GM19397 (cell line): Measurements from ENCODE around the gene TDRD3.

Experiments
- ATAC-seq: cut with Tn5 transposase; IDR thresholded peaks from one replicate; pipeline ENCODE4 v1.9.1; 2021; ENCODE audit warnings: mild to moderate bottlenecking, moderate library complexity; ENCODE audit not compliant: unreplicated experiment

TDRD3 gene

GRCh38 chr13:60448907-60449510, 52.0 kb downstream of the TDRD3 start:
- ATAC-seq: peak; percentile 66

- no peak for ATAC-seq
These were observed 56.5 kb downstream of the TDRD3 start for GRCh38 chr13:60453490-60453889.

DNA sequence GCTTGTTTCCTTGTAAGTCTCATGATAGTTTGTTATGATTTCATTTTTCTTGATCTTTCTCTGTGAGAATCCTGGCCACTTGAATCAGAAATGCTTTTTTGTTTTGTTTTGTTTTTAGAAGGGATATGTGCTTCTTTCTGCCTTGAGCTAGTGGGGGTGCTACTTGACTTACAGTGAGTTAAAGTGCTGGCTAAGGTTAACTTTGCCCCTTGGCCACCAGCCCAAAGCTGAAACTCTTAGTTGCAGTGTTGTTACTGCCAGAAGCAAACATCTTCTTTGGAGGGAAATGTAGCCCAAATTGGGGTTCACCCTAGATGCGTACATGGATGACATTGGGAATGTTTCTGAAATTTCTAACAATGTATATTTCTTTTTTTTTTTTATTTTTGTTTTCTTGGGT, 57.4 kb downstream of the TDRD3 start:
- no peak for ATAC-seq

DNA sequence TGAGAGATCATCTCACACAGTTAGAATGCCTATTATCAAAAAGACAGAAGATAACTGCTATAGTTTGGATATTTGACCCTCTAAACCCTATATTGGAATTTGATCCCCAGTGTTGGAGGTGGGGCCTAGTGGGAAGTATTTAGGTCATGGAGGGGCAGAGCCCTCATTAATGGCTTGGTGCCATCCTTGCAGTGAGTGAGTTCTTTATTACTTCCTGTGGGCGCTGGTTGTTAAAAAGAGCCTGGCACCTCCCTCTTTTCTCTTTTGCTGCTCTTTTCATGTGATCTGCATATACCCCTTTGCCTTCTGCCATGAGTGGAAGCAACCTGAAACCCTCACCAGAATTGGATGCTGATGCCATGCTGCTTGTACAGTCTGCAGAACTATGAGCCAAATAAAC, 66.8 kb downstream of the TDRD3 start:
- ATAC-seq: no peak

DNA sequence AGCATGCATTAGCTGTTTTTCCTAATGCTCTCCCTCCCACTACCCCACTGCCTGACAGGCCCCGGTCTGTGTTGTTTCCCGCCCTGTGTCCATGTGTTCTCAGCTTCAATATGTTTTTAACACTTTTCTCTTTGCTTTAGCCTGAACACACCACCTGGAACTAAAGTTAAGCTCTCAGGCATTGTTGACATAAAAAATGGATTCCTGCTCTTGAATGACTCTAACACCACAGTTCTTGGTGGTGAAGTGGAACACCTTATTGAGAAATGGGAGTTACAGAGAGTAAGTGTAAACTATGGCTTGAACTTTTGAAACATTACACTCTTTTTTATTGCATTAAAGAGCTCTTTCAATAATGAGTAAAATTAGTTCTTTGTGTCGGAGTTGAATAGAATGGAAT, 70.1 kb downstream of the TDRD3 start:
- ATAC-seq: no peak

GRCh38 chr13:60479273-60479672, 82.3 kb downstream of the TDRD3 start:
- no peak for ATAC-seq

DNA sequence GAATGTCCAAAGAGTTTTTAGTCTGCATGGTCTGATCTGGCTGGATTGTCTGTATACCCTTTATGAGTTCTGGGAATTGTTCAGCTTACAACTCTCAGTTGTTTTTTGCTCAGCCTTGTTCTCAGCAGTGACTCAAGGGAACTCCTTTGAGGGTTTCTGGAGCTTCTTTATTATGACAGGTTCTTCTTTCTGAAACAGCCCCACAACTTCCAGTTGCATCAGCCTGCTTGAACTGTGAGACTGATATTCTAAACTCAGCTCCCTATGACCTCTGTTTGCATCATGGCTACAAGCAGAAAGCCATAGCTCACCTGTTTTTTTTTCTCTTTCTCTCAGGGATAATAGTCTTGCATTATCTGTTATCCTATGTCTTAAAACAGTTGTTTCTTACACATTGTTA, 85.0 kb downstream of the TDRD3 start:
- ATAC-seq: no peak

DNA sequence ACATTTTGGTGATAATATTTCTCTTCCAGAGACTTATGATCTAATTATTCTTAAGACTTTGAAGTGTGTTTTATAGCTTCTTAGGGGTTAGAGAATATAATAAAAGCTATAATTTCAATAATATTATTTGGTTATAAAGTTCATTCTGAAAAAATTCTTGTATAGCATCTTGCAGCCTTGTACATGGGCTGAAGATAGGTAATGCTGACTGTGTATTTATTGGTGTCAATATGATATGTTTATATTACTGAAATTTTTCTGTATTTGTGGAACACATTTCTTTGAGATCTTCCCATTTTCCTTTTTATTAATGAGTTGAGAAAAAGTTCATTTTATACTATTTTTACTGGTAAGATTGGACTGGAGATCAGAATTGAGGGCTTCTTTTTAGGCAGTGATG, 87.8 kb downstream of the TDRD3 start:
- ATAC-seq: no peak

DNA sequence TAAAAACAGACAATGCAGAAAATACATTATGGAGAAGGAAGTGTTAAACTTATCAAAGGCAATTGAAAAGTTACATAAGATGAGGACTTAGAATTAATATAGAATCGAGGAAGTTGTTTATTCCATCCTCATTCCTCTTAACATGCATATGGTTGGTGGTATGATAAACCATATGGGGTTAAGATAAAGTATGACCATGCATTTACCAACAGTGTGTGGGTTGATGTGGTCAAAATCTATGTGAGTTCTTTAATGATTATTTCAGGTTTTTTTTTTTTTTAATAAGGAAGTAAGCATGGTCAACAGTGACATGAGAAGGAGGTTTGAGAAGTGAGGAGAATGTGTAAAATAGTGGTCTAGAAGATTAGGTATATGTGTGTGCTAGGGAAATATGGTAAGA, 94.5 kb downstream of the TDRD3 start:
- no peak for ATAC-seq

GRCh38 chr13:60492187-60492586, 95.2 kb downstream of the TDRD3 start:
- no peak for ATAC-seq

DNA sequence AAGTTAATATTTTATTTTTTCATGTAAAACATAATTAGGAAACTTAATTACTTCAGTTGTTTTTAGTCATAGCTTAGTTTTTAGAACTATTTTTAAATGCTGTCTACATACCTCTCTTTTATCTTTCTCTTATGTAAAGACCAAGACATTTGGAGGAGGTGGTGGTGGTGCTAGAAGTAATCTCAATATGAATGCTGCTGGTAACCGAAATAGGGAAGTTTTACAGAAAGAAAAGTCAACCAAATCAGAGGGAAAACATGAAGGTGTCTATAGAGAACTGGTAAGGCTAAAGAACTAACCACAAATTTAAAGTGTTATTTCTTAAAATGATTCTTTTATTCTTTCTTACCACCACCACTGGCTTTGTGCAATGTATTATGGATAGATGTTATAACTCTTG, 97.3 kb downstream of the TDRD3 start:
- ATAC-seq: no peak

DNA sequence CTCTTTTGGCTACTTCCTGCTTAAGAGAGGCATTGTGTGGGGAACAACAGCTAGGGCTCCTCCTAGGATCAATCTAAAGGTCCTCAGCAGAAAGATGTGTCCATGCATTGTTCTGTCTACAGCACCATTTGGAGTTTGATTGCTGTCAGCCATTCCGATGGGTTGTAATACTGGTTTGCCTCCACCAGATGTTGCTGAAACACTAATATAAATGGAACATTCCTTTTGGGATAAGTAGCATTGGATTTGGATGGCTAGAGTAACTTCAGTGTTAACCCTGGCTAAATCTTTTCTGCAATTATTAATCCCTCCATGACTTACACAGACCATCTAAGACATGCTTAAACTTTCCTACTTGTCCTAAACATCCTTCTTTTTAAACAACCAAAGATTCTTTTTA, 104.2 kb downstream of the TDRD3 start:
- ATAC-seq: no peak

GRCh38 chr13:60509601-60510386, 112.8 kb downstream of the TDRD3 start:
- no peak for ATAC-seq

GRCh38 chr13:60511637-60512036, 114.6 kb downstream of the TDRD3 start:
- no peak for ATAC-seq

DNA sequence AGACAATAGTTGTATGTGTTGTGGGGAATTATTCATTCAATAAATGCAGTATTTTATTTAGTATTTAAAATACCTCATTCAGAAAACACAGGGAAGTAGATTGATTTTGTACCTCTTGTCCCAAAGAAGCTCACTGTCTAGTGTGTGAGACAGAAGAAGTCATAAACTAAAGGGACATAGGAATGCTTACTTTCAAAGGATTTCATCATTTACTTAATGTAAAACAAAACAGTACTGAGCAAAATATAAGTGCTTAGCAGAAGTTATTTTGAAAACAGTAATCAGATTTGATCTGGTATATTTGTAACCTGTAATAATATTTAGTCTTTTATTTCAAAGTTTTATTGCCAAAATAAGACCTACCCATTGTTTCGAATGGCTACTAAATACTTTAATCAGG, 117.9 kb downstream of the TDRD3 start:
- no peak for ATAC-seq

- ATAC-seq: no peak
These were observed 122.5 kb downstream of the TDRD3 start for GRCh38 chr13:60519496-60519895.

DNA sequence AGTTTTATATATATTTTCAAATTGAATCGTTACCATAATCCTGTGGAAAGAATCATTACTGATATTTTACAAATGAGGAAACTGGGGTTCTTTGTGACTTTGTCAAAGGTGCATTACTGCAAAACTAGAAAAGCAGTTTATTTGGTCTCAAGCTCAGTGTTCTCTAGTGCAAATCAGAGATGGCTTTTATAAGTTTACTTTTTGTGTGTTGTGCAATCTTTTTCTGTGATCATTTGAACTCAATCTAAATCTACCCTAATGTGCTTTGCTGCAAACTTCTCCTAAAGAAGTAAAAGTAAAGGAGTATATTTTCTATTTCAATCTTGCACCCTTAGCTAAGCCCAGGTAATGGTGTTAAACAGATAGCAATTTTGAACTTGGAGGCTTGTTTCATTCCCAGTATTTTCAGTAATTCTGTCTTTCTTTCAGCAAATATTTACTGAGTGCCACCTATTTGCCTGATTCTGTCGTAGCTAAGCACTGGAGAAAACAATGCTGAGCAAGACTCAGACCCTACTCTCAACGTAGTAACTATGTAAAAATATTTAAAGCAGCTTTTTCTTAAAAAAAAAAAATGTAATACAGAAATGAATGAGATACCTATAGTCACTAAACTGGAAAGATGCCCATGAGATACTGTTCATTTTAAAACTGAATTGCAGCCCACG, 124.0 kb downstream of the TDRD3 start:
- ATAC-seq: no peak

DNA sequence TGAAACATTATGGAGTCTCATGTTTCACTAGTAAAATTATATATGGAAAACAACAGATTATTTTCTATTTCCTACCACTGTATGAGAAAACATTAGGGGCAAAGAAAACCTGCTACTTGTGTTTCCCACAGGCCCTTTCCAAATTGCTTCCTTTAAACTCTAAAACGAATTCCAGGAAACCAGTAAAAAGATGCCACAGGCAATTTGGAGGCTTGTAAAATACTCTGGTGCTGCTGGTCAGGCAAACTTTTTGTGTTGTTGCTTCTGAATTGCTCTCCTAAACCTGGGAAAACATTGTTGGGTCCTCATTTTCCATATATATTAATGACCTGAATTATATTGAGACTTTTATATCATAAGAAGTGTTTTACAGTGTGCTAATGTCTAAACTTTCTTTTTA, 141.5 kb downstream of the TDRD3 start:
- no peak for ATAC-seq

- ATAC-seq: no peak
These were observed 143.3 kb downstream of the TDRD3 start for GRCh38 chr13:60540276-60540675.

DNA sequence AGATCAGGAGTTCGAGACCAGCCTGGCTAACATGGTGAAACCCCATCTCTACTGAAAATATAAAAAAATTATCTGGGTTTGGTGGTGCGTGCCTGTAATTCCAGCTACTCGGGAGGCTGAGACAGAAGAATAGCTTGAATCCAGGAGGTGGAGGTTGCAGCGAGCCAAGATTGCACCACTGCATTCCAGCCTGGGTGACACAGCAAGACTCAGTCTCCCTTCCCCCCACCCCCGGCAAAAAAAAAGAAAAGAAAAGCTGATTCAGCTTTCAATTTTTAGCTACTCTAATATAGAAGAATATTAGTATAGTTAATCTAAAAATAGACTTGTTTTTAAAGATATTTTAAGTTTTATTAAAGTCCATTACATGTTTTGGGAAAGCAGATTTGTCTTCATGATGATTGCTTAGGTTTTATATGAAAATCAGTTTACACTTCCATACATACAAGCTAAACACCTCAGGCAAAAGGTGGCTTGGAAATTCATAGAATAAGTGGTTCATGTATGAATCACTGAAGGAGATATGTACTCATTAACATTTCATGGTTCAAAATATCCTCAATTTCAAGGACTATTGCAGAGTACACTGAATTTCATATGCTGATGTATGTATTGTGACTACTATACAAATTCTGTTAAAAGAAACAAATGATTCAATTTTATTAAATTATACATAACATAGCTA, 165.2 kb downstream of the TDRD3 start:
- ATAC-seq: no peak

DNA sequence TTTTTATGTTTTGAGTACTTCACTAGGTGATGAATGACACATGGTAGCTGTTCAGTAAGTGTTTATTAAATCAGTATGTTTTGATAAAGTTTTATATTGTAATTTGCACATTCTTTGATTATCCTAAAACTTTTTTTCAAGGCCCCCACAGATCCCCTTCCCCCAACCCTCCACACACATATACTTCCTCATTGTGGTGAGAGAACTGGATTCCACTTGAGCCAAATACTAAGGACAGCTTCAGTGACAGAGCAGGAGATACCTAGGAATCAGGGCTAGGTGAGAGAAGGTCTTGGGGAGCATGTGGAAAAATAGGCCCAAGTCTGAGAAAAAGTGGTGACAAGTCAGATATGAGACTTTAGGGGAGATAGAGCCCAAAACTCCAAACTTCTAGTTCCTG, 174.6 kb downstream of the TDRD3 start:
- ATAC-seq: no peak
